IPS-15b (cell line): ENCODE results near the gene PEMT.

Experiments
- H3K27me3 ChIP-seq: one replicate; pipeline ENCODE4 v1.6.1; 2013; ENCODE audit warnings: low read length; ENCODE audit not compliant: control insufficient read depth, insufficient read depth
- H3K36me3 ChIP-seq: one replicate; pipeline ENCODE4 v1.6.1; 2013; ENCODE audit warnings: low read length; ENCODE audit not compliant: control insufficient read depth, insufficient read depth
- H3K4me1 ChIP-seq: one replicate; pipeline ENCODE4 v1.6.1; 2013; ENCODE audit warnings: mild to moderate bottlenecking, low read length; ENCODE audit not compliant: control insufficient read depth, insufficient read depth
- H3K4me3 ChIP-seq: one replicate; pipeline ENCODE4 v1.5.1; 2013; ENCODE audit warnings: low read depth, low read length
- H3K9ac ChIP-seq: one replicate; pipeline ENCODE4 v1.6.1; 2013; ENCODE audit warnings: low read depth, mild to moderate bottlenecking, low read length
- H3K9me3 ChIP-seq: one replicate; pipeline ENCODE4 v1.6.1; 2013; ENCODE audit warnings: mild to moderate bottlenecking, low read length; ENCODE audit not compliant: control insufficient read depth, insufficient read depth

Gene PEMT

GRCh38 chr17:17505610-17506171 lies 85.8 kb downstream of the PEMT start:
- no peak overlapping the region for H3K4me3 ChIP-seq
- H3K4me1 ChIP-seq: no peaks in the 10 kb centered on the region
- no peaks in the 10 kb centered on the region for H3K27me3 ChIP-seq
- no peaks in the 10 kb centered on the region for H3K9me3 ChIP-seq
- no peak overlapping the region for H3K9ac ChIP-seq
- no peaks in the 10 kb centered on the region for H3K36me3 ChIP-seq

GRCh38 chr17:17505151-17505550 lies 86.4 kb downstream of the PEMT start:
- Histone ChIP-seq H3K9me3 (no peaks in the 10 kb centered on the region), H3K9ac (no peak overlapping the region), H3K27me3 (no peaks in the 10 kb centered on the region), H3K4me3 (no peak overlapping the region), H3K4me1 (no peaks in the 10 kb centered on the region), H3K36me3 (no peaks in the 10 kb centered on the region)

GRCh38 chr17:17504341-17505140 lies 87.0 kb downstream of the PEMT start:
- Histone ChIP-seq H3K9ac (no peak overlapping the region), H3K4me1 (no peaks in the 10 kb centered on the region), H3K27me3 (no peaks in the 10 kb centered on the region), H3K36me3 (no peaks in the 10 kb centered on the region), H3K4me3 (no peak overlapping the region), H3K9me3 (no peaks in the 10 kb centered on the region)

GRCh38 chr17:17503566-17504130 lies 87.9 kb downstream of the PEMT start:
- Histone ChIP-seq H3K27me3 (no peaks in the 10 kb centered on the region), H3K9me3 (no peaks in the 10 kb centered on the region), H3K36me3 (no peaks in the 10 kb centered on the region), H3K4me3 (no peak overlapping the region), H3K4me1 (no peaks in the 10 kb centered on the region), H3K9ac (no peak overlapping the region)

GRCh38 chr17:17502741-17503565 lies 88.6 kb downstream of the PEMT start:
- Histone ChIP-seq H3K4me1 (no peaks in the 10 kb centered on the region), H3K9ac (peak overlapping the region; percentile 37)

GRCh38 chr17:17500999-17501605 lies 90.4 kb downstream of the PEMT start:
- H3K27me3 ChIP-seq: no peaks in the 10 kb centered on the region
- no peak overlapping the region for H3K4me3 ChIP-seq
- no peaks in the 10 kb centered on the region for H3K36me3 ChIP-seq
- H3K4me1 ChIP-seq: no peaks in the 10 kb centered on the region
- no peaks in the 10 kb centered on the region for H3K9me3 ChIP-seq
- no peak overlapping the region for H3K9ac ChIP-seq

More at GRCh38 chr17:17502741-17503565, 88.6 kb downstream of the PEMT start:
- H3K9me3 ChIP-seq: no peaks in the 10 kb centered on the region
- H3K36me3 ChIP-seq: no peaks in the 10 kb centered on the region
- no peaks in the 10 kb centered on the region for H3K27me3 ChIP-seq
- no peak overlapping the region for H3K4me3 ChIP-seq

- H3K4me1 ChIP-seq: peaks cover 3% of the 10 kb centered on the region
- H3K9ac ChIP-seq: no peak overlapping the region
- no peak overlapping the region for H3K4me3 ChIP-seq
- H3K36me3 ChIP-seq: no peaks in the 10 kb centered on the region
- no peaks in the 10 kb centered on the region for H3K9me3 ChIP-seq
- peaks cover 11% of the 10 kb centered on the region for H3K27me3 ChIP-seq
Measured at GRCh38 chr17:17499402-17500145, 91.9 kb downstream of the PEMT start.

GRCh38 chr17:17498606-17499301 lies 92.8 kb downstream of the PEMT start:
- H3K4me3 ChIP-seq: no peak overlapping the region
- no peaks in the 10 kb centered on the region for H3K36me3 ChIP-seq
- H3K9me3 ChIP-seq: no peaks in the 10 kb centered on the region
- no peak overlapping the region for H3K9ac ChIP-seq
- H3K4me1 ChIP-seq: peaks cover 7% of the 10 kb centered on the region
- peaks cover 11% of the 10 kb centered on the region for H3K27me3 ChIP-seq

GRCh38 chr17:17497845-17498520 lies 93.5 kb downstream of the PEMT start:
- H3K27me3 ChIP-seq: peaks cover 11% of the 10 kb centered on the region

More at GRCh38 chr17:17497845-17498520, 93.5 kb downstream of the PEMT start:
- H3K4me1 ChIP-seq: peaks cover 12% of the 10 kb centered on the region
- H3K9me3 ChIP-seq: no peaks in the 10 kb centered on the region
- H3K4me3 ChIP-seq: no peak overlapping the region
- no peak overlapping the region for H3K9ac ChIP-seq
- H3K36me3 ChIP-seq: no peaks in the 10 kb centered on the region
